Measurements from ENCODE around the gene CALN1.
A peak's percentile ranks its signal among the peaks of the same experiment; 100 is the strongest.

Gene CALN1

DNA sequence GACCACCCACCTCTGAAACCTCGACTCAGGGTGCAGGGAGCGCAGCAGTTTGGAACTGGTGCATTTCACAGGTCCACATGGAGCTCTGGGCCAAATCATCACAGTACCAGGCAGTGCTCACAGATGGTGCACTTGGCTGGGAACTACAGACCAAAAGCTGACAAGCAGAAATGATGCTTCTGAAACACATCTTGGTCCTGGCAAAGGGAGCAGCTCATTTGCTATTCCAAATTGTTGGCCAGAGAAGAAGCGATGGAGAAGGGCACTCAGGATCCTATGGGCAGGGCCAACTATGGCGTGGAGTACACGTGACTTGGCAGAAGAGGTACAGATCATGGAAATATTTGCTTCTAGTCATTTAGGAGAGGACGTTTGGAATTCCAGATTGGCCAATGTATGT is 383.9 kb downstream of the CALN1 start:
- DNase-seq, result no peak

GRCh38 chr7:72025381-72025960 is 386.7 kb downstream of the CALN1 start:
- DNase-seq, result no peak

DNA sequence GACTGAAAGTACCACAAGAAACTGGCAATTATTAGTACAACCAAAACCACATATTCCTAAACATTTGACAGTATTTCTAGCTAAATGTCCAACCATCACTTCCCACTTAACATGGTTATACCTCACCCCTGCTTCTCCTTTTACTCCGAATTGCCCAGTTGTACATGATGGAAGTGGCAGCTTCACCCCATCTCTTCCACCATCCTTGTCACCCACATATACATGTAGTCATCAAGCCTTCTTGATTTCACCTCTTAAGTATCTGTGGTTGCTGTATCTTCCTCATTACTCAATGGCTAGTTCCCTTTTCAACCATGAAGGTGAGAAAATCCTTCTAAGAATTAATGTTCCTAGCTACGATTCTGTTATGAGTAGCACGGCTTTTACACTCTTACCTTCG is 388.2 kb downstream of the CALN1 start:
- no peak for DNase-seq

DNA sequence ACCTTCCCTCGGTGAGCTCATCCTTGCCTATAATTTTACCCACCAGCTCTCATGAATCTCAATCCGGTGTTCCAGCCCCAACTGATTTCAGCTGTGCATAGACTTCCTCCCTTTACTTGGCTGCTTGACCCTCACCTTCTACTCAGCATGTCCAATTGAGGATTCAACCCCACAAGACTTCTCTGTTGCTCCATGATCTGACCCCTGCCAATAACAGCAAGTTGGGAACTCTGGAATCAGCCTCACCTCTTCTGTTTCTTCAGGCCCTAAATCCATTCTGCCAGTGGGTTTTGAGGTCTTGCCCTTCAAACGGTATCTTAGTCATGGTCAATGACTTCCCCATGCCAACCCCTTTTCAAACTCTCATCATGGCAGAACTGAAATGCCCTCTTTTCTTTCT is 390.4 kb downstream of the CALN1 start:
- DNase-seq, result no peak

DNA sequence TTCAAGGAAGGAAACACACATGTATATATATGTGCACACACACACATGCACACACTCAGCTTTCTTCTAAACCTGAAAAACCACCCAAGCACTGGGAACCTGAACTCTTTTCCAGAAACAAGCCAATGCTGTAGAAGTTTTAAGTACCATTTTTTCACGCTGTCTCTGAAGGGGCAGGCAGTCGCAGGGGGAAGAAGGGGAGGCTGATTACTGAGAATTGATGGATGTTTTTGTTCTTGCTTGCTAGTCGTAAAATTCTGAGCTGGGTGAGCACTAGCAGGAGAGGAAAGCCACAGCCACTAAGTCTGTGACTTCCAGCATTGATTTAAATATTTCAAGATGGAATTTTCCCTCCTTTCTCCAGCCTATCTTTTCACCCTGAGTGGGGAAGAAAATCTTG is 391.8 kb downstream of the CALN1 start:
- DNase-seq, result no peak

- no peak for DNase-seq
These were observed 392.7 kb downstream of the CALN1 start for GRCh38 chr7:72019436-72019835.

DNA sequence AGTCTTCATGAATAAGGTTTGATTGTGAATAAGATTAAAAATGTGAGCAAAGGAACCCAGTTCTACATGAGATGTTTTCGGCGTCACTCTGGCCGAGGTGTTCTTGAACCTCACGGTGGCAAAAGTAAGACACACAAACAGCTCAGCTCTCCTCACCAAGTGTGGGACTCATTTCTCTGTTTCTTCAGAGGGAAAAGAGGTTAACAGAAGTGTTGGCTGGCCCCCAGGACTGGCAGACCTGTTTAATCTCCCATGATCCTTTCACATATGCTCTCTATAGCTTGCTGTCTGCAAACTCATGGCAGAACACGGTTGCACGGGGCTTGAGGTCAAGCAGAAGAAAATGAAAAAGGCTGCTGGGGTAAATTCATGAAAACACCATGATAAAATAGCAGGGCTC is 394.4 kb downstream of the CALN1 start:
- no peak for DNase-seq

DNA sequence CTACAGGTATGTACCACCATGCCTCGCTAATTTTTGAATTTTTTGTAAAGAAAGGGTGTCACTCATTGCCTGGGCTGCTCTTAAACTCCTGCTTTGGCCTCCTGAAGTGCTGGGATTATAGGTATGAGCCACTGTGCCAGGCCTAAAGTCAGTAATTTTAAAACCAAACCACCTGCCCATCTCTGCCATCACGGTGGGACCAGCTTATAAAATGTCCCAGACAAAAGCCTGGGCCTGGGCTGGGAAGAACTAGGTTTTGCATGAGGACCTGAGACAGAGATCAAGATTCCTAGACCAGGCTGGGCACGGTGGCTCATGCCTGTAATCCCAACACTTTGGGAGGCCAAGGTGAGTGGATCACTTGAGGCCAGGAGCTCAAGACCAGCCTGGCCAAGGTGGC is 395.6 kb downstream of the CALN1 start:
- no peak for DNase-seq

GRCh38 chr7:72015136-72015535 is 397.0 kb downstream of the CALN1 start:
- no peak for DNase-seq

- DNase-seq, result no peak
These were observed 405.1 kb downstream of the CALN1 start for GRCh38 chr7:72007018-72007417.

DNA sequence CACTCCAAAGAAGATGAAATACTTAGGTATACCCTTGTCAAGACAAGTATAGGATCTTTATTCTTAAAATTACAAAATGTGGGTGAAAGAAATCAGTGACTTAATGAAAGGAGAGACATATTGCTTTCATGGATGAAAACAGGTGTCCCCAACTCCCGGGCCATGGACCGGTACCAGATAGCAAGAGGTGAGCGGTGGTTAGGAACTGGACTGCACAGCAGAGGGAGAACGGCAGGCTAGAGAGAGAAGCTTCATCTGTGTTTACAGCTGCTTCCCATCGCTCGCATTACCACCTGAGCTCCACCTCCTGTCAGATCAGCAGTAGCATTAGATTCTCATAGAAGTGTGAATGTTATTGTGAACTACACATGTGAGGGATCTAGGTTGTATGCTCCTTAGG is 408.9 kb downstream of the CALN1 start:
- DNase-seq, result no peak

- DNase-seq, result peak in 1 of 2 experiments; percentile 36
These were observed 416.0 kb downstream of the CALN1 start for GRCh38 chr7:71996141-71996540.

GRCh38 chr7:71995111-71995510 is 417.0 kb downstream of the CALN1 start:
- peak; percentile 76 to 97 for DNase-seq

- DNase-seq, result no peak
These were observed 420.6 kb downstream of the CALN1 start for GRCh38 chr7:71991586-71991985.

- DNase-seq, result no peak
These were observed 422.0 kb downstream of the CALN1 start for GRCh38 chr7:71990138-71990462.

GRCh38 chr7:71988201-71988600 is 423.9 kb downstream of the CALN1 start:
- peak in 1 of 2 experiments; percentile 12 for DNase-seq

- DNase-seq, result no peak
These were observed 424.9 kb downstream of the CALN1 start for GRCh38 chr7:71987200-71987767.

GRCh38 chr7:71984348-71984747 is 427.8 kb downstream of the CALN1 start:
- DNase-seq, result no peak

- DNase-seq, result peak; percentile 54 to 58
These were observed 429.3 kb downstream of the CALN1 start for GRCh38 chr7:71982851-71983250.

DNA sequence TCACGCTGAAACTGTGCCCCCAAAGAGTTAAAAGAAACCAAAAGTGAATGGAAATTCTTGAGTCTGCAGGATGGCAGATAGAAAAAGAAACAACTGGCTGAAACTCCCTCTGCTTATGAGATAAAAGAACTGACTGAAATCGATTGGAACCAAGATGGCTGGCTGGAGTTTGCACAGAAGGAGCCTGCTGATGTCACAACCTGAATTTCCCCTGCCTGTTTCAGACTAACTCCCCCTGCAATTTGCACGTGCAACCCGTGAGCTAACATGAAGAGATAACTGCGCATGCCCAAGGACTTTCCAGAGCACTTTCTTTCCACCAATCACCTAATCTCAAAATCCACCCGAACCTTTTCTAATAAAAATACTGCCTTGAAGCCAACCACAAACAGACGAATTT is 435.5 kb downstream of the CALN1 start:
- DNase-seq, result no peak

GRCh38 chr7:71974611-71975010 is 437.5 kb downstream of the CALN1 start:
- DNase-seq, result no peak

DNA sequence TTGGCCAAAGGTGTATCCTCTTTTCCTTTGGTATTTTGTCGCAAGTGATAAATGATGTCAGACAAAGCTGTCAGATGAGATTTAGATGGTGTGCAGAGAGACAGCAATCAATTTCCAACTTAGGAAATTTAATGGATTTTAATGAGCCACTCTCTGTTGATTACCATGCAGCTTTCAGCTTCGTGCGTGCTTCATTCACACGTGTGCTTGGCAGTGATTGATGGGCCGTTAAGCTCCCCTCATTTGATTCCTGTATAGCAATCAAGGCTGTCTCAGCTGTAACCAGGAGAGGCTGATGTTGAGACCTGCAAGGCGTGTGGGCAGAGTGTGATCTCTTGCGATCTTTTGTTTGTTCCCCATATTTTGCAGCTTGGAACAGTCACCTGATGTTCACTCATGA is 439.6 kb downstream of the CALN1 start:
- DNase-seq, result peak in 1 of 2 experiments; percentile 57

GRCh38 chr7:71970725-71971124 is 441.4 kb downstream of the CALN1 start:
- no peak for DNase-seq

- DNase-seq, result no peak
These were observed 449.5 kb downstream of the CALN1 start for GRCh38 chr7:71962636-71963035.

GRCh38 chr7:71961283-71961682 is 450.9 kb downstream of the CALN1 start:
- no peak for DNase-seq

All from NCI-H187 (cell line).